Measurements from ENCODE around the gene OTUB2.

The OTUB2 gene

DNA sequence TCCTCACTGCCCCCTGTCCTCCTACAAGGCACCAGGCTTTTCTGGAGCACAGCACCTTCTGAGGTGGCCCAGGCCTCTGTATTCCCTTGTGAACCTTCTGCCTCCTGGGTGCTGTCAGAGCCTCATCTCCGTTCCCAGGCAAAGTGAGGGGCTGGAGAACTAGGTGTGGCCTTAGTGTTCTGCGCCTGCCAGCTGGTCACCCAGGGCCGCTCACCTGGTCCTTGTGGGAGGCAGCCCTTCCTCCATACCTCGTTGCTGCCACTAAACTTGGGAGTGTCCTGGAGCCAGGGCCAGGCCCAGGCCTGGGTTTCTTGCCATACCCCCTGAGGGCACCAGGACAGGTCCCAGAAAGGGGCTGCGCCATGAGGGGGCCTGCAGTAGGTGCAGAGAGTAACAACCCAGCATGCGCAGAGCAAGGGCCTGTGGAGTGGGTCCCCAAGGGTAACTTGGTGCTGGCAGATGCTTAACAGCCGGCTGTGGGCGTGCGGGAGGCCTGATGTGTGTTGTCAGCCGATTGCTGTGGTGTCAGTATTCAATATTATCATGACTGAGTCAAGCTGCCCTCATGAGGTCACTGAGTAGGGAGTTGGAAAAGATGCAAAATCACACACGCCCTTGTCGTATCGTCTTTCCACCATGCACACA, 17.1 kb downstream of the OTUB2 start:
- DNase-seq = no peak

DNA sequence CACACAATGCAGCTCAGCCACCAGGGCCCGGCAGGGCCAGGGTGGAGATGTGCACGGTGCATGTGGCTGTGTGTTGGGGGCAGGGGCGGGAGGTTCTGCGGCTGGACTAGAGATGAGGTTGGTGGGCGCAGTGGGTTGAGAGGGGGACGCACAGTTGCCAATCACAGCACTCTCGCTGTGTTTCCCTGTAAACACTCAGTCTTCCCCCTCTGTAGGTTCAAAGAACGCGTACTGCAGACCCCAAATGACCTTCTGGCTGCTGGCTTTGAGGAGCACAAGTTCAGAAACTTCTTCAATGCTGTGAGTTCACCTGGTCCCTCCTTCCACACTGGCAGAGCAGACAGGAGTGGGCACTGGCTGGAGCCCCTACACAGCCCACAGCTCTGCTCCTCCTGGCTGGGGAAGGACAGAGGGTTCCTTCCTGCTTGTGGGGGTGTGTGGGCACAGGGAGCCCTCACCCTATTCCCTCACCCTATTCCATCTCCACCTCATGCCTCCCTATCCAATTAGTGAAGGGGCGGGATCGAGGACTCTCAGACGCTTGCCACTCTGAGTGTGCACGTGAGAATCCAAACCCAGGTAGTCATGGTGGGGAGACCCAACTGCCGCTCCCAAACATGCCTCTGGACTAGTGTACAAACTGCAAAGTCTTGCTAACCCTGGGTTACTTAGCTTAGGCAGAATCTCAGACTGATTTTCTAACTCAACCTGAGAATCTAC, 17.8 kb downstream of the OTUB2 start:
- DNase-seq = no peak

DNA sequence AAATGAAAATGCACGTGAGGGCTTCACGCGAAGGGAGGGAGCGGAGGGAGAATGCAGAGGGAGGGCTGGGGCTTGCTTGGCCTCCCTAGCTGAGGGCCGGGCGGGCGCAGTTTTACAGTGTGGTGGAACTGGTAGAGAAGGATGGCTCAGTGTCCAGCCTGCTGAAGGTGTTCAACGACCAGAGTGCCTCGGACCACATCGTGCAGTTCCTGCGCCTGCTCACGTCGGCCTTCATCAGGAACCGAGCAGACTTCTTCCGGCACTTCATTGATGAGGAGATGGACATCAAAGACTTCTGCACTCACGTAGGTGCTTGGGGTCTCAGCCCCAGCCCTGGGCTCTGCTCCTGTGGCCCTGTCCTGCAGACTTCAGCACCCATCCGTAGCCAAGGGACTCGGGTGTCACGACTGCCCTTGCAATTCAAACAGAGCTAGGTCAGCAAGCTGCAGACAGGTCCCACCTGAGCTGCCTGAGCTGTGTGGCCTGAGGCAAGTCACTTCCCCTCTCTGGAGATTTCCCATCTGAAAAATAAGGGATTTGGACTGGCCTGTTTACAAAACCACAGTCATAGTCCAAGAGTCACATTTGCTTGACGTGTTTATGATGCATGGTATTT, 18.4 kb downstream of the OTUB2 start:
- no peak for DNase-seq

DNA sequence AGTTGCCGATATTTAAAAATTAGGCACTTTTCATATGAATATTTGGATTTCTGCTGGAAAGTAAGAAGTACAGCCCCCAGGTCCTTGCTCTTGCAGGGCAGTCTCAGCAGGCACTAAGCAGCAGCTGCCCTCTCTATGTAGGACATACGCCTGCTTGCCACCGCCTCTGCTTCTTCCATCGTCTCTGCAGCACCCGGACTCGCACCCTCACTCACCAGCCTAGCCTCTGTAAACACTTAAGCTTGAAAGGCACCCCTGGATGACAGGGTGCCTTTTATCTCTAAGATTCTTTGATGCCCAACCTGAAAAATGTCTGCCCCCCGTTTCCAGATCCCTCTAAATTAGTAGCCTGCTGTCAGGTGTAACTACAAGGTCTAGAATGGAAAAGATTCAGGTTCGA, 19.0 kb downstream of the OTUB2 start:
- DNase-seq = no peak

DNA sequence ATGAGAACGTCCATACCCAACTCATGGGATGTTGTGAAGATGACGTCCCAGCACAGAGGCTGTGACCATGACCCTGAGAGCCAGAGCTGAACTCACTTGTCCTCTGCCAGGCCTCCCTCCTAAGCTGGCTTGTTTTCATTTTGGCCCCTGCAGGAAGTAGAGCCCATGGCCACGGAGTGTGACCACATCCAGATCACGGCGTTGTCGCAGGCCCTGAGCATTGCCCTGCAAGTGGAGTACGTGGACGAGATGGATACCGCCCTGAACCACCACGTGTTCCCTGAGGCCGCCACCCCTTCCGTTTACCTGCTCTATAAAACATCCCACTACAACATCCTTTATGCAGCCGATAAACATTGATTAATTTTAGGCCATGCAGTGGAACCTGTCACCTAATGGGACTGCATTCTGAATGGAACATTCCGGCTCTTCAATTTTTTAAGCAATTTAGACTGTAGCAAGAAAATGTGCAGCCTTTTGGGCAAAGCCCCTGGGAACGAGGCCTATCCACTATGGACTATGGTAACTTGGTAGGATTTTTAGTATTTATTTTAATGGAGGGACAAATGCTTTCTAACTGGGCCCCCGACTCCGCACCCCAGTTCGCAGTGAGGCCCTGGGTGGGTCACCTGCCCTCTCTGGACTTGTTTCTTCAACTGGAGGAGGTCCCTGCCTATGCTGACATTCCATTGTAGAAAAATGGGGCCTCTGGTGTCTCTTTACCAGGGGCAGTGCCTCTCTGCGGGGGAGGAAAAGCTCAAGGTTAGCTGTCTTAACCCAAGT, 19.6 kb downstream of the OTUB2 start:
- no peak for DNase-seq

DNA sequence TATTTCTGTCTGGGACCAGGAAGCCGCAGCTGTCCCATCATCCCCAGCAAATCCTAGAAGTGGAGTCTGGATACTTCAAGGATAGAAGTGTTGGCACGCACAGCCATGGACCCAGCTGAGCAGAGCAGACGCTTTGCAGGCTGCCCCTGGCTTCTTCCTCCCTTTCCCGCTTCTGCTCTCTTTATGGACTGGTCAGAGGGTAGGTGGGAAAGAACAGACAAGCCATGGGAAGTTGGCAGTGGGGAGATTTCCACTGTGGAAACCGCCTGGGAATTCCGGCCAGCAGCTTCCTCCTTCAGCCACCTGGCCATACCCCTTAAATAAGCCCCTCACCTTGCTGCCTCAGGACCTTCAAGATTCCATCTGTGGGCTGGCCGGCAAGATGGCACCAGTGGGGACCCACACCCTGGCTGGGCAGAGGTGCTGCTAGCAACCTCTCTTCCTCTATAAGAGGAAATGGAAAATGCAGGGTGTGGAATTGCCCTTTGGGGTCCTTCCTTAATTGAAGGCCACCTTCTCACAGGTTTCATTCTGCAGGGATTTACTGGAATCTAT, 20.6 kb downstream of the OTUB2 start:
- DNase-seq = no peak

DNA sequence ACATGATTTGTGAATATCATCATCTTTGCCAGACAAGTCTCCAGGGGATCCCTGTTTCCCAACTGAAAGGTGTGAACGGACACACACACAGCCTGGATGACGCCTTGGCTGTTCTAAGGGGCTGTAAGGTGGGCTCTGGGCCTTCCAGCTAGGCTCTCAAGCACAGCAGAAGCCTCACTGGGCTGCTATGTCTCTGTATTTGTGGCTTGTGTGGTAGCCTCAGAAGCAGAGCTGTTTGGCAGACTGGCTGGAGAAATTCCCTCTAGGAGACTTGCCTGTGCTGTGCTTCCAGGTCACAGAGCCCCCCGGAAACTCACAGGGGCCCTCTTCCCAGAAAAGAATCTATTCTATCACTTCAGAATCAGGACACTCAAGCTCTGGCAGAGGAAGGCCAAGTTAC, 21.4 kb downstream of the OTUB2 start:
- DNase-seq = no peak

DNA sequence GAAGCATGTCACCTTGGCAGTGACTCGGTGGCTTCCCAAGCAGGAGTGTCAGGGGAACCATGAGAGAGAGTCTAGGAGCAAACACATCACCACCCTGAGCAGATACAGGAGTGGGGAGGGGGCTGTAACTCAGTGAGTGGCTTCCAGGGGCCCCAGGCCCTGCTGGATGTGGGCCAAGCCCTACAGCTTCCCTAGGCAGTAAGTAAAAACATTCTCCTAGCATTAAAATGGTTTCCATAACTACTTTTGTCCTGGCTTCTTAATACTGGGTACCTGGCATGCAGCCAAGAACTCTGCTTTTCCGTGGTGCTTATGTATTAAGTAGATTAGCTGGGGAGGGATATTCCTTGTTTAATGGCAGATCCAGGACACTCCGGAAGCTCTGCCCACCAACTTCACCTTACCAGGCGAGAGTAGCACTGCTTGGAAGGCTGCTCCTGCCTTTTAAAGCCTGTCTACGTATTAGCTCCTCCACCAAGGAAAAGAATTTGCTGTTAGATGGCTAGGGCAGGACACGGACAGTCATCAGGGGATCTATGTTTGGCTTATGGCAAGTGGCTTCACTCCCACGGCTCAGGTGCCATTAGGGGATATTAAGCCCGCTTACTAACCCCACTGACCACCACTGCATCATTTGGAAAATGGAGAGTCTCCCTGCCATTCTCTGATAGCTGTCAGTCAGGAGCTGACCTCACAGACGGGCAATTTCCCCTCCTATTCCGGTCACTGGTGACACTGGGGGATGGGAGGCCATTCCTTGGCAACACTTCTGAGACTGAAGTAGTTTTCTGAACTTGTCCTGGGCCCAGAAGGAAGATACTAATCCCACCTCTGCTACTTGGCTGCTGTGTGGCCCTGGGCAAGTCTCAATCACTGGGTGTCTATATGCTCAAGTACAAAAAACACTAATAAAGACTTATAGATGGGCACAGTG, 22.8 kb downstream of the OTUB2 start:
- no peak for DNase-seq

DNA sequence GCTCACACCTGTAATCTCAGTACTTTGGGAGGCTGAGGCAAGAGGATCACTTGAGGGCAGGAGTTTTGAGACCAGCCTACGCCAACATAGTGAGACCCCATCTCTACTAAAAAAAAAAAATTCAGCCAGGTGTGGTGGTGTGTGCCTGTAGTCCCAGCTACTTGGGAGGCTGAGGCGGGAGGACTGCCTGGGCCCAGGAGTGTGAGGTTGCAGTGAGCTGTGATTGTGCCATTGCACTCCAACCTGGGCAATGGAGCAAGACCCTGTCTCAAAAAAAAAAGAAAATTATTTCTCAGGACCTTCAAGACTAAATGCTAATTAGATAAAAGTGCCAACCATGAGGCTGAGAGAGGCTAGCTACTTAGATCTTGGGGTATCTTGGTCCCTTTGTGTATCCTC, 23.5 kb downstream of the OTUB2 start:
- DNase-seq = no peak

DNA sequence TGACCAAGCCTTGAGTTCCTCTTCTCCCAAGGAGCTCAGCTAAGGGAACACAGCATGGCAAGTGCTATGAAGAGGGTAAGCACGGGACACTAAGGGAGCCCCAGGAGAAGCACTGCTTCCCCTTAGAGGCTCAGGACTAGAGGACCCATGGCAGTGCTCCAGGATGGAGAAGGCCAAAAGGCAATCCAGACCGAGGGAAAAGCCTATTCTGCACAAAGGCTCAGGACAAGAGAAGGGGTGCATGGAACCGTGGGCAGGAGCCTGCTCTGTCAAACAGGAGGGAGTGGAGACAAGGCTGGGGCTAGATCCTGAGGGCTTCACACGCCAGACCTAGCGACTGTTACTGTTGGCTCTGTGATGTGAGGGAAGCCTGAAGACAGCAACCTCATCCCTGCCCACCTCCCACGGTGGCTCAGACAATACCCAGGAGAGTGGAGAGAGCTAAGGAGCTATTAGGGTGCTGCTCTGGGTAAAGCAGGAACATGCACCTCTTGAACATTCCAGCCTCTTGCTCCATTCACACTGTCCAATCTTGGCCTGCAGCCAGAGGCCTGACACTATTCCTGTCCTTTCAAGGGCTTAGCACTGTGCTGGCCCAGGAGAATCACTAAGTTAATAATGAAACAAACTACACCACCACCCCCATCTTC, 24.2 kb downstream of the OTUB2 start:
- DNase-seq = no peak

DNA sequence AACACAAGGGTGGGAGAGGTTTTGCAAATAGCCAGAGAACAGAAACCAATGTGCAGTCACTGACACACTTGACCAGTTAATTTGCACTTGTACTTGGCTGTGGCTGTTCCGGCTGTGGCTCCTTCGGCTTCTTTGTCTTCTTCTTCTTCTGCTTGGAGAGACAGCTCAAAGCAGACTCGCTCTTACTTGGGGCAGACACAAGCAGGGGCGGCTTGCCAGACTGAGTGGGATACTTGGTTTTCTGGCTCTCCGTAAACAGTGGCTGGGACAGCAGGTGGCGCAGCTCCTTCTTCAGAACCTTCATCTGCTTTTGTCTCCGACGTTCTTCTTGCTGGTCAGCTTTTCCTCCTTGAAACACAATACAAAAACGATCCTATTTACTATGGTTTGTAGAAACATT, 25.0 kb downstream of the OTUB2 start:
- DNase-seq = peak; percentile 33 to 35

DNA sequence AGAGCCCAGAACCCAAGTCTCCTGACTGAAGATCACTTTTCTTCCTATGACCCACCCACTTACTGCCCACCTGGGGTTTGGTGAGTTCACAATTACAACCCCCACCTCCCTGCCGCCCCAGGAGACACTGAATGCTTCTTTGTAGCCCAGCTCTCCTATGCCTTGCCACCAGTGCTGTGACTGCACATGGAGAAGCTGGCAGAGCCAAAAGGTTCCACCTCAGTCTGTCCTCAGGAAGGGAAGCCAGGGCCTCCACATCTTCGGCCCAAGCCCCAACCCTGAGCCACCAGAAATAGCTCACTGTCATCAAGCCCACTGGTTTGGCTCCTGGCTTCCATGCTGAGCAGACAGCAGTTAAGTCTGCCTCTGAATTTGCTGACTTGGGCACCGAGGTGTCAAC, 25.6 kb downstream of the OTUB2 start:
- DNase-seq = no peak

DNA sequence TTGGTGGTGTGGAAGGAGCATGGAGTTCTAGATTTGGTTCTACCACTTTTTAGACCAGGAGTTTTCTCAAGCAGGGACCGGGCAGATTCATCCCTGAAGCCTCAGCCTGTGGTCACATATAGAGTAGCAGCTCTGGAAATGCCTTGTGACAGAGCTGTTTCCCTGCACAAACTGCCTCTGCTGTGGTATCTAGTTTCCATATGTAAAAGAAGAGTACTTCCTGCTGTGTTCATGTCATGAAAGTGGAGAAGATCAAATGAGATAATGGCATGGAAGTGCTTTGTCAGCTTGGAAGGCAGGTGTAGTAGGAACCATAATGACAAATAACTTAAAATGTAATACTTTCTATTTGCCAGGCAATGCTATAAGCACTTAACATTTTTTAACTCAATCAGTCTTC, 26.1 kb downstream of the OTUB2 start:
- no peak for DNase-seq

DNA sequence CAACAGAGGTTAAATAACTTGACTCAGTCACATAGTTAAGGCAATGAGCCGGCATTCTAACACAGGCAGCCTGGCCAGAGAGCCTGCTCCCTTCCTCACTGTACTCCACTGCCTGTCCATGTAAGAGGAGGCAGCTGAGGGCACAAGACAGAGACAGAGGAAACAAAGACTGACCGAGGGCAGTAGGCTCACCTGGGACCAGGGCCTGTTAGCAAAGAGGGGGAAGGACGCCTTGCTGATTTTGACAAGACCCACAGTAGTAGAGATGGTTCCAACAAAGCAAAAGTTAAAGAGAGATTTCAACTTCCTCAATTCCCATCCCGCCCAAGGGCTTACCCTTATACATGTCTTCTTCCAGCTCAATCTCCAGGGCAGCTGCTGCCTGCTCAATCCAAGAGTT, 26.5 kb downstream of the OTUB2 start:
- peak; percentile 6 to 17 for DNase-seq

DNA sequence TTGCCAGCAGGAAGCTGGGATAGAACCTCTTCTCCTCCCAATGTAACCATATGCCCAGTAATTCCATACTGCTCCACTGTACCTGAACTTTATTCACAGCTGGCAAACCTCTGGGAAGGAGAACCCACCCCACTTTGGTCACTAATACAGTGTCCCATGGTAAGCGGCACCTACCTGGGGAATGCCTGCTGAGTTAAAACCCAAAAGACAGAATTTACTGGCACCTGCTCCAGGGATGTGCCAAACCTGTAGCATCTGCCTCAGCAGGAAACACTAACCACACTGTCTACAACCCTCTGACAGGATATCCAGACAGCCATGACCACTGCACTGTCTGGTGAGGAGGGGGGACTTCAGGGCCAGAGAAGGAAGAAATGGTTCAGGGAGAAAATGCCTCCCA, 28.3 kb downstream of the OTUB2 start:
- DNase-seq = no peak

DNA sequence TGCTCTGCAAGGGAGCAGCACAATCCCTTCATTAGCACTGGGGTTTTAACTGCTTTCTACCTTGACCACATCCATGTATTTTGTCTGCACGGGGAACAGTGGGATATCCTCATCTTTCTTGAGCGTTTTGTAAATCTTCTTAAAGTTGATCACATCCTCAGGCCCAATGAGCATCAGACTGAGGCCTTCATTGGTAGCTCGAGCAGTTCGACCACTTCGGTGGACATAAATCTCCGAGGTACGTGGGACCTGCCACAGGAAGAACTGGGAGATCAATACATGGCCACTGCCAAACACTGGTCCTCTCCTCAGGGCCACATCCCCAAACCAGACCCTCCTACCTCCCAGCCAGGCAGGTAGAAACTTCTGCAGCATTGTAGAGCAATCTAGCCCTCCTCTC, 28.8 kb downstream of the OTUB2 start:
- no peak for DNase-seq

DNA sequence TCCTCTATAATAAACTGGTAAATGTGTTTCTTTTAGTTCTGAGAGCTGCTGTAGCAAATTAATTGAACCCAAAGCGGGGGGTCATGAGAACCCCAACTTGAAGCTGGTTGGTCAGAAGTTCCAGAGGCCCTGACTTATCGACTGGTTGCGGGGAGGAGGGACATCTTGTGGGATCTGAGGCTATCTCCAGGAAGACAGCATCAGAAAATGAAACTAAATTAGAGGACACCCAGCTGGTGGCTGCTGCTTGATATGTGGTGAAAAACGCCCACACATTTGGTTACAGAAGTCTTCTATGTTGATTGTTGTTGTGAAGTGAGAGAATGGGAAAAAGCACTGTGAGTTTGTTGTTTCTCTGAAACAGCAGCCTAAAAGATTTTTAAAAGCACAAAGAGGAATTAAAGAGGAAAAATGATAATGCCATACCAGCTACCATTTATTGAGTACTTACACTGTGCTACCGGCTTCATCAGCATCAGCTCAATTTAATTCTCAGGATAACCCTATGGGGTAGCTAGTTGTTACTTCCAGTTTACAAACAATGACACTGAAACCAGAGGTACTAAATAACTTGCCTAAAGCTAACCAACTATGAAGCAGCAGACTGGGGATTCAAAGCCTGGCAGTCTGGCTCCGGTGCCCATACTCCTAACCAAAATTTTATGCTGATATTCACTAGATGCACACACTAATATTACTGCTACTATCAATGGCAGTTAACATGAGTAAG, 30.6 kb downstream of the OTUB2 start:
- no peak for DNase-seq

DNA sequence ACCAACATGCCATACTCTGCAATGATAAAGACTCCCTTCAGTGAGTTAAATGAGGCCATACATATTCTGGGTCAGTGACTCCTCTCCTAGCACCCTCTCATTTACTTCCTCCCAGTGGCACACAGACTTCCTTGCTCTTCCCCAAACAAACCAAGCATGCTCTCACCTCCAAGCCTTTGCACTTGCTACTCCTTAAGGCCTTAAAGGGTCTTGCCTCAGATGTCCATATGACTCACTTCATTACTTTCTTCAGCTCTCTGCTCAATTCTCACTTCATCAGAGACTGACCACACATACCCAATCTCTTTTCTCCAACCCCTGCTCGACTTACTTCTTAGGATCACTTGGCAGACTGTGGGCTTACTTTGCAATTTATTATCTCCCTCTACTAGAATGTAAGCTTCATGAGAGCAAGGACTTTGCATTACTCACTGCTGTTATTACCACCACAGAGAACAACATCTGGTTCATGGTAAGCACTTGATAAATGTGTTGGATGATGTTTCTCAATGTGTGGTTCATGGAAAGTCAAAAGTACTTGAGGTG, 32.1 kb downstream of the OTUB2 start:
- peak in 1 of 2 experiments; percentile 8 for DNase-seq

DNA sequence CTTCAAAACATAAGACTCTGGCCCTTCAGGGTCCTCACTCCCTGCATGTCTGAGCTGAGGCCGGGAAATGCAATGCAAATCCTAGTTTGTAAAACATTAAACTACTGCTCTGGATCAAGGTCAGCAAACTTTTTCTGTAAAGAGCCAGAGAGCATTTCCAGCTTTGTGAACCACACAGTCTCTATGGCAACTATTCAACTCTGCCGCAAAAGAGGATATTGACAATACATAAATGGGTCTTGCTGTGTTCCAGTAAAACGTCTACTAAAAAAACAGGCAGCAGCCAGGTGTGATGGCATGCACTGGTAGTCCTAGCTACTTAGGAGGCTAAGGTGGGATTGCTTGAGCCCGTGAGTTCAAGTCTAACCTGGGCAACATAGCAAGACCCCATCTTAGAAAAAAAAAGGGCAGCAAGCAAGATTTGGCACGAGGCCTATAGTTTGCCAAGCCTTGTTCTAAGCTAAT, 32.6 kb downstream of the OTUB2 start:
- DNase-seq = no peak

DNA sequence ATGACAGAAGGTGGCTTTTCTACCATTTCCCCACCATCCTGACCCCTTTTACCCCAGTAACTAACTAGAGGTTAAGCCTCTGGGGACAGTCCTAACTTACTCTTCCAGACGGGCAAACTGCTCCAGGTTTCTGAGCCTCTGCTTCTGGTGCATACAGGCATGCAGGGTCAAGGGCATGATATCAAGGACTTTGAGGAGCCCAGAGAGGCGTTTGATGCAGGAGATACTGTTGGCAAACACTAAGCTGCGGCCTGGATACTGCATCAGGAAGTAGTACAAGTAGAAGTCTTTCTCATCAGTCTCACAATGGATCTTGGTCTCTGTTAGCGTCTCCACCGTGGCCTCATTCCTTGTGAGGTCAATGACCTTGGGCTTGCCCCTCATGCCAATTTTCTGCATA, 33.9 kb downstream of the OTUB2 start:
- no peak for DNase-seq

Data from Kasumi-1 (cell line).